ENCODE data around the gene ARSJ.

GRCh38 chr4:113997206-113997605 lies 17.8 kb upstream of the ARSJ start:
- no peak for TF ChIP-seq JUN (IDR thresholded peaks at IDR 0.05; ENCODE audit: low read depth, low read length)
- no peak for TF ChIP-seq CTCF (IDR thresholded peaks at IDR 0.05; ENCODE audit: control extremely low read depth in 1 of 3, insufficient read depth in 1 of 3, low read depth in 1 of 3, low read length in 3 of 3)
- no peak for TF ChIP-seq ATF3 (IDR thresholded peaks at IDR 0.05; ENCODE audit: insufficient read depth, low read depth, low read length)
- no peak for TF ChIP-seq EZH2 (IDR thresholded peaks at IDR 0.05; ENCODE audit: low read depth, low read length, severe bottlenecking)
- no peak for TF ChIP-seq POLR2A (IDR thresholded peaks at IDR 0.05; ENCODE audit: control extremely low read depth in 1 of 2, low read depth in 2 of 2, low read length in 2 of 2)
- no peak for TF ChIP-seq EP300 (IDR thresholded peaks at IDR 0.05; ENCODE audit: borderline replicate concordance in 1 of 2, low read depth in 2 of 2, low read length in 2 of 2)

Measured in H1 (cell line).